ENCODE measurements around the gene KAT2B.
A peak's percentile ranks its signal among the peaks of the same experiment; 100 is the strongest.

Gene KAT2B

GRCh38 chr3:20096135-20096685 lies 56.0 kb downstream of the KAT2B start:
- no peak for DNase-seq (ENCODE audit: low read depth in 2 of 2)

GRCh38 chr3:20097015-20097414 lies 56.8 kb downstream of the KAT2B start:
- no peak for DNase-seq (ENCODE audit: low read depth in 2 of 2)

DNA sequence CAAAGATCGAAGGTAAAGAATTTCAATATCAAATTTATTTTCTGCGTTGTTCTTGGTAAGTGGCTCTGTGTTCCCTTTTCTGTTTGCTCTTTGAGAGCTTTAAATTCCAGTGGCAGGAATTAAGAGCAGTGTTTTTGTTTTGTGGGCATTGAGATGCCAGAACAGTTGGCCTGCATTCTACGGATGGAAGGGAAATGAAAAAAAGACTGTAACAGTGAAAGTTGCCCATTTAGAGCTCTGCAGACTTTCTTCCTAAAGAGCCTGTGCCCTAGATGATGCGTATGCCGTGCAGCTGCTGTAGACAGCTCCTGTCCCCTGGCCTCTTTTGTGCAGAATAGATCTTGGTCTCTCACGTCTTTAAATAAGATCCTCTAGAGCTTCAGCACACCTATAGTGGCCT lies 58.8 kb downstream of the KAT2B start:
- no peak for DNase-seq (ENCODE audit: low read depth in 2 of 2)

- DNase-seq (ENCODE audit: low read depth in 2 of 2) = no peak
These were observed 59.9 kb downstream of the KAT2B start for GRCh38 chr3:20100151-20100550.

DNA sequence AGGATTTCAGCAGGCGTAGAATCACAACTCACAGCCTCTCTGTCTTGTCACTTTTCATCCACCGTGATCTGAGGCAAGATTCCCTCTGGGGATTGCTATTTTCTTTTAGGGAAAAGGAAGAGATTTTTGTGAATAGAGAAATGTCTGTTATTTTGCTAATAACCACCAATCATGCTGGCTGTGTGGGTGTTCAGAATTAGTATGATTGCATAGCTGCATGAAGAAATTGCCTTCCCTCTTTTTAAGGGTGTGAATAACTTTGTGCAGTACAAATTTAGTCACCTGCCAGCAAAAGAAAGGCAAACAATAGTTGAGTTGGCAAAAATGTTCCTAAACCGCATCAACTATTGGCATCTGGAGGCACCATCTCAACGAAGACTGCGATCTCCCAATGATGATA lies 60.8 kb downstream of the KAT2B start:
- no peak for DNase-seq (ENCODE audit: low read depth in 2 of 2)

DNA sequence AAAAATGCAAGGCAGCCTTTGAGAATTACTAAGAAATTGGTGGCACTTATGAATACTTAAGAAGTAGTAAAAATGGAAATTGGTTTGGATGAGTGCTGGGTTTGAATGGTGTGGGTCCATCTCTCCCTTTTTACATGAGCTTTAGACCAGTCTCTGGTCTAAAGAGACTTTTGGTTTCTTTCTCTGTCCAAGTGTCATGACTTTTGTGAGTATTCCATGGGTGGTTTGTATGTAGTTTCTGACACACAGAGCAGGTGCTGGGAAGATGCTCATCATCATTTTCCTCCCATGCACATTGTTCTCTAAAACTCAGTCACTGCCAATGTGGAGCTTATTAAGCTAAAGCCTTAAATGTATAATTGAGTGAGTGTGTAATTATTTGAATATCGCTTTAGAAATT lies 63.5 kb downstream of the KAT2B start:
- no peak for DNase-seq (ENCODE audit: low read depth in 2 of 2)

DNA sequence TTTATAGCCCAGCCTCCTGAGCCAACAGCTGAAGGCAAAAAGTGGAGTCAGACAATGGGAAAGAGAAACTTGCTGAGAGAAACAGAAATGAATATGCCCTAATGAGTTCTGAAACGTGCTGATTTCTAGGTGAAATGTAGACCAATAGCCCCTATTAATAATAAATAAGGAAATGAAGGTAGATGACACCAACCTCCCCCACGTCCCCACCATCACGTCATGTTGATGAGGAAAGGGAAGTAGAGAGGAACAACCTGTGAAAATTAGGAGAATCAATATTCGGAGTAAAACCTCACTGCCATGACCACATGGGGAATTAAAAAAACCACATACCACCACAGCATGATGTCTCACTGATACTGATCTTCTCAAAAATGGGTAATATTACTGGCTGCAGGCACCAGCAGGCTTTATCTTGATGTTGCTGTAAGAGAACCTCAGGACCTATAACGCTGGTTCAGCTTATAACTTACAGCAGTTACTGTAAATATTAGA lies 64.0 kb downstream of the KAT2B start:
- peak in 1 of 2 donors; percentile 13 for DNase-seq (ENCODE audit: low read depth in 2 of 2)

- DNase-seq (ENCODE audit: low read depth in 2 of 2) = no peak
These were observed 65.5 kb downstream of the KAT2B start for GRCh38 chr3:20105513-20106280.

- no peak for DNase-seq (ENCODE audit: low read depth in 2 of 2)
These were observed 67.5 kb downstream of the KAT2B start for GRCh38 chr3:20107722-20108121.

DNA sequence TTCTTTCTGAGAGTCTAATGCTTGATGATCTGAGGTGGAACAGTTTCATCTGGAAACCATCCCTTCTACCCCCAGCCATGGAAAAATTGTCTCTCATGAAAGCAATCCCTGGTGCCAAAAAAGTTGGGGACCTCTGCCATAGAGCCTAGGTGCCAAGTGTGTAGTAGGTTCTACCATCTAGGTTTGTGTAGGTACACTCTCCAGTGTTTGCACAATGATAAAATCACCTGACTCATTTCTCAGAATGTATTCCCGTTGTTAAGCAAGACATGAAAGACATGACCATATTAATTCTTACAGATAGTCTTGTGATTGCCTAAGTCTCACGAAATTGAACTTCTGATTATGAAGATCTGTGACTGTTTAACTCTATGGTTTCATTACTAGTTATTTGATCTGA lies 68.6 kb downstream of the KAT2B start:
- no peak for DNase-seq (ENCODE audit: low read depth in 2 of 2)

DNA sequence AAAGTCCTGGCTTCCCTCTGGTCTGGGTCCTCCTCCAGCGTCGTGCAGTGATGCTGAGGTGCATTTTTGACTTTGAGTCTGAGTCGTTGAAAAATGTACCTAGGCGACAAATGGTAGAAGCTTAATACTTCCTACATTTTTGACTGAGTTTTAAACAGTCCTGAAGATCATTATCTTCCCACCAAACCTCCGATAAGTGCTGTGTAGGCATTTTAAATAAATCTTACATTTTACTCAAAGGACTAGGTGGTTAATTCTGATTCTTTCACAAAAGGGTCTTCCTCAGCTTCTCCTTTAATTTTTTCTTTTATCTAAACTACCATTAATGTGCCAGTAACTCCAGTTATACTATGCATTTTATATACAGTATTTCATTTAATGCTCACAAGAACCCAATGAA lies 70.6 kb downstream of the KAT2B start:
- no peak for DNase-seq (ENCODE audit: low read depth in 2 of 2)

- no peak for DNase-seq (ENCODE audit: low read depth in 2 of 2)
These were observed 71.6 kb downstream of the KAT2B start for GRCh38 chr3:20111836-20112235.

DNA sequence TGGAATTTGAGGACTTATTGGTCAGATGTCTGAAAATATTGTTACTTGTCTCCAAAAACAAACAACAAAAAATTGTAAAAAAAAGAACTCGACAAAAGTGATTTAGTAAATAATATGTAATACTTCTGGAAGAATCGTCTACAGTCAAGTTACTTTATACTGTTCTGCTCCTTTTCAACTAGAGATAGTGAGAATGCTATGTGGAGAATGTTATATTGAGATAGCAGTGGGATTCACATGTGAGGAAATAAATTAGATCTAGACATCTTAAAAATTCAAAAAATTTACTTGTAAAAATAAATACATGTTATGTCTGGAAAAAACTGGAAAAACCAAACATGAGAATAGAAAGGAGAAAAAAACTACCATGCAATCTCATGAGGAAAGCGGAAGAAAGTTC lies 80.8 kb downstream of the KAT2B start:
- DNase-seq (ENCODE audit: low read depth in 2 of 2) = no peak

- no peak for DNase-seq (ENCODE audit: low read depth in 2 of 2)
These were observed 82.9 kb downstream of the KAT2B start for GRCh38 chr3:20123131-20123652.

GRCh38 chr3:20125289-20125688 lies 85.0 kb downstream of the KAT2B start:
- DNase-seq (ENCODE audit: low read depth in 2 of 2) = no peak

GRCh38 chr3:20125897-20126296 lies 85.7 kb downstream of the KAT2B start:
- DNase-seq (ENCODE audit: low read depth in 2 of 2) = no peak

DNA sequence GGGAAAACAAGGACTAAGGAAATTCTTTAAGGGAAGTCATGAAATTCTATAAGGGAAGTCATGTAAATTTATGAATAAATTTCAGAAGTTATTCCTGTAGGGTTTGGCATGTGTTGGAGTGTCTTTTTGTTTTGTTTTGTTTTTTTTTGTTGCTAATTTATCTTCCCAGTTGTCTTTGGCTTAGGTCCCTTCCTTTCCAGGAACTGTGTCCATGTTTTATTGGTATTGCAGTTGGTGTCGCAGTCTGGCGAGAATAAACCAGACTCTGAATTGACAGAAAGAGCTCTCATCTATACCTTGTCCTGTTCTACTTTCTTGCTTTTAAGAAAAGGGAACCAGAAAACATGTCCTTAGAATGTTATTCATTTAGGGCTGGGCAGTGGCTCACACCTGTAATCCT lies 88.1 kb downstream of the KAT2B start:
- DNase-seq (ENCODE audit: low read depth in 2 of 2) = no peak

DNA sequence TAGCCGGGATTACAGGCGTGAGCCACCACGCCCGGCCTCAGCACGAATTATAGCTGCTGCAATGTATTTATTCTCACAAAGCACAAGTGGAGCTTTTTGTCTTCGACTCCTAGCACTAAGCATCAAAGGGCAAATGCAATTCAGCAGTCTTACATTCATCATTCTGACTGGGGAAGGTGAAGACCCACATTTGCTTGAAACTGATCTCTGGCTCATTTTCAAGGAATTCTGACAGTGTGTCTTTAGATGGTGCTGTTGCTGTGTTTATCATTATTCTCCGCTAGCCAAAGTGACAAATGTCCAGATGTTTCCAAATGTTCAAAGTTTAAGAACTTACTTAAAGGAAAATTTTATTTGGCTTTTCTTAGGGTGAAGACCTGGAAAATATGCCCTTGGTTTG lies 89.9 kb downstream of the KAT2B start:
- DNase-seq (ENCODE audit: low read depth in 2 of 2) = no peak

DNA sequence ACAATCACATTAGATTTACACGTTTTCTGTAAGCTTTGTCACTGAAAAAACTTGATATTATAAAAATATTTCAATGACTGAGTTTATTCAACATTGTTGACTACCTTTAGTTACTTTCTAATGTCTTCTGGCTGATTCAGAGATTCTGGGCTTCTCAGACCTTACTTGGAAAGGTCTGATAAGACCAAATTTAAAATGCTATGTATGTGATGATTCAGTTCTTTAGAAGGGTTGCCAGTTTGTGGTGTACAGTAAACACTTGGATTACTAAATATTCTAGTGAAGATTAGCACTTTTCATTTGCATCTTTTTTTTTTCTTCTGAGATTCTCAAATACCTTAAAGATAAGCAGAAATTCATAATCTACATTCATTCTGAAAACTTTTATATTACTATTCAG lies 96.0 kb downstream of the KAT2B start:
- DNase-seq (ENCODE audit: low read depth in 2 of 2) = no peak

DNA sequence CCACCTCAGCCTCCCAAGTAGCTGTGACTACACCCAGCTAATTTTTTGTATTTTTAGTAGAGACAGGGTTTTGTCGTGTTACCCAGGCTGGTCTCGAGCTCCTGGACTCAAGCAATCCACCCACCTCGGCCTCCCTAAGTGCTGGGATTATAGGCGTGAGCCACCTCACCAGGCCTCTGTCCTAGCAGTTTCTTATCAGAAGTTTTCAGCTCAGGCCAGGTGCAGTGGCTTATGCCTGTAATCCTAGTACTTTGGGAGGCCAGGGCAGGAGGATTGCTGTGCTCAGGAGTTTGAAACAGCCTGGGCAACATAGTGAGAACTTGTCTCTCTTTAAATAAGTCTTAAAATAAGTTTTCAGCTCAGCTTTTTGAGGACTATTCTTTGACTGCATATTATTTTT lies 97.4 kb downstream of the KAT2B start:
- DNase-seq (ENCODE audit: low read depth in 2 of 2) = no peak

DNA sequence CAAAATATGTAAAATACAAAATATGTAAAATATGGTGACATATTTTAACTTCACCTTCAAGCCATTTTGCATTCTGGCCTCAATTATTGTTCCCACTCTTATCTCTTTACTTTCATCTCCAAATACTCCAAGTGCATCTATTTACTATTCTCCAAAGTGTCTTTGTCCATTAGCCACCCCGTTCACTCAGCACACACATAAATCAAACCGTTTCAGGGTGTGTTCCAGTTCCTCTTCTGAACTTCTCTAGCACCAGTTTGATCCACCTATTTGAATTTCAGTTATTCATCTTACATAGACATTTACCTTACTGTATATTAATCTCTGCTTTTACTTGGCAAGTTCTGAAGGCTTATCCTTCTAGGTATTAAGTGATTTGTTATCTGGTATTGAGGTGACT lies 100.6 kb downstream of the KAT2B start:
- DNase-seq (ENCODE audit: low read depth in 2 of 2) = no peak

- DNase-seq (ENCODE audit: low read depth in 2 of 2) = no peak
These were observed 101.1 kb downstream of the KAT2B start for GRCh38 chr3:20141316-20141715.

- DNase-seq (ENCODE audit: low read depth in 2 of 2) = no peak
These were observed 101.6 kb downstream of the KAT2B start for GRCh38 chr3:20141851-20142250.

All from activated CD4-positive, alpha-beta T cell treated with anti-CD3 and anti-CD28 coated beads for 24 hours (primary cell).